Measurements from ENCODE around the gene LIMA1. TPM values are rescaled to one million over a fixed set of nuclear protein-coding genes. Genes with fewer than 3 reads are reported as not detected.
"Not testable (repeated sequence)": the region's sequence is repeated elsewhere in the genome, so short reads cannot be mapped to it uniquely, and the experiment has no call there.

The LIMA1 gene
- total RNA-seq (2.1 and 2.9 TPM in 2 replicates), polyA plus RNA-seq (1.2 and 1.3 TPM in 2 replicates), polyA minus RNA-seq (0.86 and 1.3 TPM in 2 replicates)
- 4.6 TPM for total RNA-seq (2013)

DNA sequence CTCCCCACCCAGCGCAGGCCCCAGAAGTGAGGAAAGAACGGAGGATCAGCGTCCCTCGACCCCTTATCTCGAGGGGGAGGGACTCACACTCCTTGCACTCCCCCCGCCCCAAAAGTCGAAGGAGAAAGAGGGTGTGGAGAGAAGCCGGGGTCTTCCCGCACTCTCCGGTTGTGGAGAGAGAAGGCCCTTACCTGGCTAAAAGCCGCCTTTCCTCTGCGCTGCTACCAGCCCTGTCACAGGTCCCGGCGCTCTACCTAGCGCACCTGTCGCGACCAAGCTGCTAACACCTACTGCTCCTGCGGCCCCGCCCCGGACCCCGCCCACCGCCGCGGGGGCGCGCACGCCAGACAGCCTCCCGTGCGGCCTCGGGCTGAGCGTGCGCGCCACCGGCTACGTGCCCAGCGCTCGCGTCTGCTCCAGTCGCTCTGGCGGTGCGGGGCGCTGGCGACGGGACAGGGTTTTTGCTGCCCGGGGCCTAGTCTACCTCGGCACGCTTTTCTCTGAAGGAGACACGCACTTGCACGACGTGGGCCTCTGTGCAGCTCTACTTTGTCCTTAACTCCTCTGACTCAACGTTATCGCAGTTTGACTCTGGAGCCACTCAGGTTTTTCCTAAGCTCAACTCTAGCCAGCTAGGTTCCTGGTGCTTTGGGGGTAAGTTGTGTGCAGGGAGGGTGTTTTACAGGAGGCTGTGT is at the start of gene LIMA1:
LIMA1 (minus strand) TSS at position 292 of the 695 bp plus-strand sequence. CDS start 34,769 bp downstream, outside the sequence.
- peaks cover 4% of the 10 kb centered on the region for H3K27me3 Mint-ChIP-seq
- Histone ChIP-seq H3K36me3 (replicated peaks in 1 of 2; ENCODE audit: control extremely low read depth in 1 of 2, control insufficient read depth in 1 of 2, extremely low read depth in 1 of 2, insufficient read depth in 2 of 2, low read length in 1 of 2) (no peaks in the 10 kb centered on the region), H4K20me1 (ENCODE audit: control insufficient read depth, insufficient read depth, low read length, poor library complexity, severe bottlenecking) (no peaks in the 10 kb centered on the region), H2AFZ (ENCODE audit: insufficient read depth, low read depth, low read length, poor library complexity, severe bottlenecking) (peak within 1 kb of the TSS; percentile 88), H3K79me2 (ENCODE audit: control insufficient read depth, insufficient read depth, low read length) (no peaks in the 10 kb centered on the region), H3K27ac (ENCODE audit: low read length in 2 of 2) (peak within 1 kb of the TSS; percentile 19 to 74), H3K4me1 (ENCODE audit: control insufficient read depth in 2 of 2, insufficient read depth in 2 of 2, low read length in 2 of 2) (peaks cover 11 to 18% of the 10 kb centered on the region in 2 donors), H3K9ac (ENCODE audit: low read length) (peak within 1 kb of the TSS; percentile 72), H3K9me3 (ENCODE audit: control extremely low read depth in 1 of 3, control insufficient read depth in 2 of 3, insufficient read depth in 1 of 3, low read length in 2 of 3) (peaks cover 0 to 3% (median 1%) of the 10 kb centered on the region in 3 donors), H3K4me3 (ENCODE audit: control extremely low read depth in 1 of 5, extremely low read depth in 1 of 5, insufficient read depth in 1 of 5, low read depth in 2 of 5, low read length in 4 of 5) (peak within 1 kb of the TSS; percentile 61 to 86 (median 80)), H3K4me2 (replicated peaks; ENCODE audit: low read depth, low read length, poor library complexity, severe bottlenecking) (peak within 1 kb of the TSS; percentile 79), H3K27me3 (replicated peaks in 1 of 4; ENCODE audit: control extremely low read depth in 1 of 4, control insufficient read depth in 3 of 4, insufficient read depth in 4 of 4, low read length in 3 of 4) (peaks cover 0 to 8% (median 0%) of the 10 kb centered on the region in 4 experiments)
- TF ChIP-seq EZH2 (IDR thresholded peaks at IDR 0.05; ENCODE audit: borderline replicate concordance, insufficient read depth, low read depth, low read length, poor library complexity, severe bottlenecking), result no peak
- TF ChIP-seq, protein P1, sequence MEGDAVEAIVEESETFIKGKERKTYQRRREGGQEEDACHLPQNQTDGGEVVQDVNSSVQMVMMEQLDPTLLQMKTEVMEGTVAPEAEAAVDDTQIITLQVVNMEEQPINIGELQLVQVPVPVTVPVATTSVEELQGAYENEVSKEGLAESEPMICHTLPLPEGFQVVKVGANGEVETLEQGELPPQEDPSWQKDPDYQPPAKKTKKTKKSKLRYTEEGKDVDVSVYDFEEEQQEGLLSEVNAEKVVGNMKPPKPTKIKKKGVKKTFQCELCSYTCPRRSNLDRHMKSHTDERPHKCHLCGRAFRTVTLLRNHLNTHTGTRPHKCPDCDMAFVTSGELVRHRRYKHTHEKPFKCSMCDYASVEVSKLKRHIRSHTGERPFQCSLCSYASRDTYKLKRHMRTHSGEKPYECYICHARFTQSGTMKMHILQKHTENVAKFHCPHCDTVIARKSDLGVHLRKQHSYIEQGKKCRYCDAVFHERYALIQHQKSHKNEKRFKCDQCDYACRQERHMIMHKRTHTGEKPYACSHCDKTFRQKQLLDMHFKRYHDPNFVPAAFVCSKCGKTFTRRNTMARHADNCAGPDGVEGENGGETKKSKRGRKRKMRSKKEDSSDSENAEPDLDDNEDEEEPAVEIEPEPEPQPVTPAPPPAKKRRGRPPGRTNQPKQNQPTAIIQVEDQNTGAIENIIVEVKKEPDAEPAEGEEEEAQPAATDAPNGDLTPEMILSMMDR (IDR thresholded peaks at IDR 0.05), result peak; percentile 47
- peak within 1 kb of the TSS; percentile 95 for H3K4me3 Mint-ChIP-seq
- POLR2A ChIA-PET, result interaction anchor here (0.5 to 0.7 kb wide), 3 partner anchors 168 to 198 kb away, joined by 4 to 9 read pairs (median 4); partner anchors contain the start of gene SMARCD1
- H3K4me1 Mint-ChIP-seq, result peaks cover 13% of the 10 kb centered on the region
- H3K27ac Mint-ChIP-seq, result peak within 1 kb of the TSS; percentile 83
- peak; percentile 98 for ATAC-seq (ENCODE audit: low read depth)
- no peaks in the 10 kb centered on the region for H3K9me3 Mint-ChIP-seq (ENCODE audit: insufficient read depth)
- intact Hi-C loops (cut with micrococcal nuclease), result loop anchor here (1.0 to 2.0 kb wide), 5 partner anchors 117 to 258 kb away; partner anchors contain the start of genes CERS5, LARP4, RACGAP1 and SMARCD1
- CTCF ChIA-PET, result interaction anchor here (0.9 to 1.8 kb wide), 6 partner anchors 62 to 213 kb away, joined by 3 to 6 read pairs (median 4); partner anchors contain the start of genes COX14 and SMARCD1
- DNase-seq, result peak; percentile 93
- 1% methylated on average over 41 of the region's 52 CpGs for WGBS (ENCODE audit: insufficient coverage)

DNA sequence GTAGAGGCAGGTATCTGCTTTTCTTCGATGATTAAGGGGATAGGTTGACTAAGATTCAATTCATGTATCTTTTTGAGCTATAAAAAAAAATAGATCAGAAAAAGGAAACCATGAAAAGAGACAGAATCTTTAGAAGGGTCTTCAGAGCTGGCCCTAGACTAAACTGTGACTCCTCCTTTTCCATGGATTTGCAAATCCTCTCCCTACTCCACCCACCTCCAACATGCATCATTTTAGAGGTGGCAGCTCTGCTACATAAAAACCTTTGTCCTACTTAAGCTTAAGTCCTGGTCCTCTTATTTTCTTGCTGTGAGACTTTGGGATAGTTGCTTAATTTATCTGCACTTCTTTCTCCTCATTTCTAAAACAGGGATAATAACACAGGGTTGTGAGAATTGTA is 48.4 kb upstream of the LIMA1 start:
- Histone ChIP-seq H3K79me2 (ENCODE audit: control insufficient read depth, insufficient read depth, low read length) (no peaks in the 10 kb centered on the region), H3K4me3 (ENCODE audit: control extremely low read depth in 1 of 5, extremely low read depth in 1 of 5, insufficient read depth in 1 of 5, low read depth in 2 of 5, low read length in 4 of 5) (no peak overlapping the region), H3K27ac (ENCODE audit: low read length in 2 of 2) (no peak overlapping the region), H3K4me2 (replicated peaks; ENCODE audit: low read depth, low read length, poor library complexity, severe bottlenecking) (no peak overlapping the region), H3K9me3 (ENCODE audit: control extremely low read depth in 1 of 3, control insufficient read depth in 2 of 3, insufficient read depth in 1 of 3, low read length in 2 of 3) (no peaks in the 10 kb centered on the region), H2AFZ (ENCODE audit: insufficient read depth, low read depth, low read length, poor library complexity, severe bottlenecking) (no peak overlapping the region), H3K27me3 (replicated peaks in 1 of 4; ENCODE audit: control extremely low read depth in 1 of 4, control insufficient read depth in 3 of 4, insufficient read depth in 4 of 4, low read length in 3 of 4) (no peaks in the 10 kb centered on the region), H3K36me3 (replicated peaks in 1 of 2; ENCODE audit: control extremely low read depth in 1 of 2, control insufficient read depth in 1 of 2, extremely low read depth in 1 of 2, insufficient read depth in 2 of 2, low read length in 1 of 2) (no peaks in the 10 kb centered on the region), H3K4me1 (ENCODE audit: control insufficient read depth in 2 of 2, insufficient read depth in 2 of 2, low read length in 2 of 2) (no peaks in the 10 kb centered on the region), H4K20me1 (ENCODE audit: control insufficient read depth, insufficient read depth, low read length, poor library complexity, severe bottlenecking) (no peaks in the 10 kb centered on the region), H3K9ac (ENCODE audit: low read length) (no peak overlapping the region)
- H3K27me3 Mint-ChIP-seq, result no peaks in the 10 kb centered on the region
- POLR2A ChIA-PET, result no interaction called here
- no peaks in the 10 kb centered on the region for H3K4me1 Mint-ChIP-seq
- DNase-seq (no peak), ATAC-seq (ENCODE audit: low read depth) (no peak)
- intact Hi-C loops (cut with micrococcal nuclease), result no loop called here
- H3K27ac Mint-ChIP-seq, result no peak overlapping the region
- no peak overlapping the region for H3K4me3 Mint-ChIP-seq
- CTCF ChIA-PET, result interaction anchor here (0.6 kb wide), 1 partner anchor 248 kb away, joined by 3 read pairs; no protein-coding TSS in a partner anchor
- no CpG with 5 or more reads among the region's 1 CpG for WGBS (ENCODE audit: insufficient coverage)
- TF ChIP-seq EZH2 (IDR thresholded peaks at IDR 0.05; ENCODE audit: borderline replicate concordance, insufficient read depth, low read depth, low read length, poor library complexity, severe bottlenecking), result no peak
- TF ChIP-seq, protein P1 (IDR thresholded peaks at IDR 0.05), result no peak
- no peaks in the 10 kb centered on the region for H3K9me3 Mint-ChIP-seq (ENCODE audit: insufficient read depth)

- H3K4me1 Mint-ChIP-seq; H3K4me3 Mint-ChIP-seq; H3K9ac ChIP-seq (ENCODE audit: low read length); H3K36me3 ChIP-seq (replicated peaks in 1 of 2; ENCODE audit: control extremely low read depth in 1 of 2, control insufficient read depth in 1 of 2, extremely low read depth in 1 of 2, insufficient read depth in 2 of 2, low read length in 1 of 2); POLR2A ChIA-PET; H2AFZ ChIP-seq (ENCODE audit: insufficient read depth, low read depth, low read length, poor library complexity, severe bottlenecking); H3K4me2 ChIP-seq (replicated peaks; ENCODE audit: low read depth, low read length, poor library complexity, severe bottlenecking); intact Hi-C loops (cut with micrococcal nuclease); H3K27ac ChIP-seq (ENCODE audit: low read length in 2 of 2); H3K4me3 ChIP-seq (ENCODE audit: control extremely low read depth in 1 of 5, extremely low read depth in 1 of 5, insufficient read depth in 1 of 5, low read depth in 2 of 5, low read length in 4 of 5); DNase-seq; H3K9me3 Mint-ChIP-seq (ENCODE audit: insufficient read depth); ATAC-seq (ENCODE audit: low read depth); H3K9me3 ChIP-seq (ENCODE audit: control extremely low read depth in 1 of 3, control insufficient read depth in 2 of 3, insufficient read depth in 1 of 3, low read length in 2 of 3); CTCF ChIA-PET; H3K27ac Mint-ChIP-seq; H3K27me3 Mint-ChIP-seq; H4K20me1 ChIP-seq (ENCODE audit: control insufficient read depth, insufficient read depth, low read length, poor library complexity, severe bottlenecking); H3K79me2 ChIP-seq (ENCODE audit: control insufficient read depth, insufficient read depth, low read length); H3K27me3 ChIP-seq (replicated peaks in 1 of 4; ENCODE audit: control extremely low read depth in 1 of 4, control insufficient read depth in 3 of 4, insufficient read depth in 4 of 4, low read length in 3 of 4); H3K4me1 ChIP-seq (ENCODE audit: control insufficient read depth in 2 of 2, insufficient read depth in 2 of 2, low read length in 2 of 2): not testable (repeated sequence)
- 99% methylated on average over 5 of the region's 5 CpGs for WGBS (ENCODE audit: insufficient coverage)
Observed at GRCh38 chr12:50328664-50329063, 45.3 kb upstream of the LIMA1 start.
